Keratinocyte (primary cell): ENCODE data around the gene AGFG2. TPM values are rescaled to one million over a fixed set of nuclear protein-coding genes. Genes with fewer than 3 reads are reported as not detected.

Experiments used
- DNase-seq: peaks from one replicate; pipeline ENCODE4 v3.0.0-alpha.2; 2011; ENCODE audit warnings: low read depth, missing footprints, low spot score
- FAIRE-seq: peaks from 2 replicates; lab custom pipeline; 2011; peaks lifted over from hg19 to GRCh38; lab: Jason Lieb, UNC
- H2AFZ ChIP-seq: 2 replicates; pipeline ENCODE4 v1.6.0; 2012; ENCODE audit warnings: low read length, control low read depth, inconsistent platforms; ENCODE audit not compliant: control insufficient read depth
- H3K27ac ChIP-seq: 2 replicates; pipeline ENCODE4 v1.5.1; 2011; ENCODE audit warnings: low read length; ENCODE audit not compliant: control insufficient read depth, insufficient read depth
- H3K27me3 ChIP-seq: 3 replicates; pipeline ENCODE4 v1.6.0; 2011; ENCODE audit warnings: low read length; ENCODE audit not compliant: control insufficient read depth, insufficient read depth; ENCODE audit errors: extremely low read depth
- H3K36me3 ChIP-seq, 2 experiments: 2 replicates in 1 of 2; 3 replicates in 1 of 2; pipeline ENCODE4 v1.5.1; 2011; ENCODE audit warnings: low read length in 2 of 2, mild to moderate bottlenecking in 1 of 2; ENCODE audit not compliant: control insufficient read depth in 2 of 2, insufficient read depth in 2 of 2; ENCODE audit errors: extremely low read depth in 1 of 2
- H3K4me1 ChIP-seq: 3 replicates; pipeline ENCODE4 v1.5.1; 2011; ENCODE audit warnings: low read length; ENCODE audit not compliant: control insufficient read depth, insufficient read depth; ENCODE audit errors: extremely low read depth
- H3K4me2 ChIP-seq: 3 replicates; pipeline ENCODE4 v1.6.0; 2011; ENCODE audit warnings: low read depth, low read length; ENCODE audit not compliant: control insufficient read depth, insufficient read depth; ENCODE audit errors: extremely low read depth
- H3K4me3 ChIP-seq, 3 experiments: fragments of 200-600 bp in 1 of 3; sonication (generic) in 1 of 3; 2 replicates in 2 of 3; 3 replicates in 1 of 3; pipeline ENCODE4 v1.5.1; 2011 to 2016; ENCODE audit warnings: low read length in 3 of 3, mild to moderate bottlenecking in 3 of 3, control low read depth in 2 of 3, inconsistent platforms in 1 of 3, low read depth in 1 of 3, mixed read lengths in 1 of 3, mixed run types in 1 of 3, moderate library complexity in 1 of 3; ENCODE audit not compliant: control insufficient read depth in 2 of 3, insufficient read depth in 2 of 3; ENCODE audit errors: extremely low read depth in 1 of 3
- H3K79me2 ChIP-seq: 2 replicates; pipeline ENCODE4 v1.6.0; 2012; ENCODE audit warnings: low read length; ENCODE audit not compliant: control insufficient read depth, insufficient read depth
- H3K9ac ChIP-seq: 3 replicates; pipeline ENCODE4 v1.6.0; 2011; ENCODE audit warnings: low read length; ENCODE audit not compliant: control insufficient read depth, insufficient read depth; ENCODE audit errors: extremely low read depth
- H3K9me1 ChIP-seq: 3 replicates; pipeline ENCODE4 v1.6.0; 2011; ENCODE audit warnings: low read length; ENCODE audit not compliant: control insufficient read depth, insufficient read depth; ENCODE audit errors: extremely low read depth
- H3K9me3 ChIP-seq: 2 replicates; pipeline ENCODE4 v1.5.1; 2012; ENCODE audit warnings: low read depth, low read length; ENCODE audit not compliant: control insufficient read depth
- H4K20me1 ChIP-seq: 3 replicates; pipeline ENCODE4 v1.6.0; 2011; ENCODE audit warnings: low read length; ENCODE audit not compliant: control insufficient read depth, insufficient read depth; ENCODE audit errors: extremely low read depth
- EZH2 ChIP-seq: IDR thresholded peaks from one replicate; pipeline ENCODE4 v1.6.1; 2012; ENCODE audit warnings: inconsistent platforms, mild to moderate bottlenecking, low read length, moderate library complexity
- dilution Hi-C: fragments of 300-500 bp; cut with MboI; formaldehyde crosslinking; loops from one replicate; pipeline ENCODE4 v1.7.0; 2020; ENCODE audit warnings: low sequenced_read_pairs; ENCODE audit not compliant: extremely low pct_ligation_motif_present
- polyA plus RNA-seq, 5 experiments: library from polyadenylated mRNA; depleted of rRNA in 3 of 5; stranded (reverse) in 3 of 5; stranded (forward) in 1 of 5; unstranded in 1 of 5; fragments of >200 nt; gene quantifications; 1 replicate in 1 of 5; 2 replicates in 3 of 5; 3 replicates in 1 of 5; pipeline versions ENCODE4 v1.2.1 to v1.2.3, GENCODE V29; 2011 to 2012; ENCODE audit warnings: missing spikeins in 2 of 5, low read depth in 1 of 5, low replicate concordance in 1 of 5
- TF ChIP-seq, protein P1 (sequence below), 3 experiments: IDR thresholded peaks in 1 of 3; conservative IDR thresholded peaks in 1 of 3; optimal IDR thresholded peaks in 1 of 3; 2 replicates in 2 of 3; 3 replicates in 1 of 3; pipeline versions ENCODE3 to v1.5.1; 2011; ENCODE audit warnings: low read length in 3 of 3, mild to moderate bottlenecking in 3 of 3, moderate library complexity in 2 of 3, control low read depth in 1 of 3, inconsistent platforms in 1 of 3; ENCODE audit not compliant: insufficient read depth in 2 of 3; ENCODE audit errors: extremely low read depth in 1 of 3

The AGFG2 gene
- polyA plus RNA-seq, 1 donor (not counting 4 experiments of a cell fraction or from before 2014, with no cell fraction given): 3.4 TPM

DNA sequence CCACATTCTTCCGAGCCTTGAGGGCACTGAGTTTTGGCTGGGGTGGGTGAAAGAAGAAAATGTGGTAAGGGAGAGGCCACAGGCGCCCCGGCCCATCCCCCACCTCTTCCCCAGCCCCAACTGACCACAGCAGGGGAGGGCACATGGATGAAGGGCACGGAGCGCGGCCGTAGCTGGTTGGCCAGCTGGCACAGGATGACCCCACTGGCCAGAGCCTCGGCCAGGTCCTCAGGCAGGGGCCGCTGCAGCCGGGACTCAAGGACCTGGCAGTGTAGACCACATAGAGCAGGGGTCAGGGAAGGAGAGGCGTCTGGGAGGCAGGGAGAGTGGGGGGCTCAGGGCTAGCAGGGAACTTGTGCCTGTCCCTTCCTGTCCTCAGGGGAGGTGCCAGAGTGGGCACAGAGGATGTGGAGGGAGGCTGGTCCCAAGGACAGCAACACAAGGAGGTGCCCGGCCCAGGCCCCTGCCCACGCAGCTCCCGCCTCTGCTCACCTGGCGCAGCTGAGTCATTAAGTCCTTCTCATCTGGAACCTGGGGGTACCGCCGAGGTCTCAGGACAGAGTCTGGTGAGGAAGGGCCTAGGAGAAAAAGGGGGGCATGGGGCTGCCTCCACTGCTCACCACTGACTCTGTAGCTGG lies 36.9 kb downstream of the AGFG2 start:
- no peak overlapping the region for H2AFZ ChIP-seq
- peaks cover 9% of the 10 kb centered on the region for H3K27me3 ChIP-seq
- H3K9me3 ChIP-seq: no peaks in the 10 kb centered on the region
- H3K79me2 ChIP-seq: no peaks in the 10 kb centered on the region
- DNase-seq: no peak
- dilution Hi-C loops: no loop called here
- no peak overlapping the region for H3K4me2 ChIP-seq
- H3K36me3 ChIP-seq: peaks cover 4 to 31% of the 10 kb centered on the region in 2 experiments
- TF ChIP-seq EZH2: no peak
- TF ChIP-seq, protein P1, sequence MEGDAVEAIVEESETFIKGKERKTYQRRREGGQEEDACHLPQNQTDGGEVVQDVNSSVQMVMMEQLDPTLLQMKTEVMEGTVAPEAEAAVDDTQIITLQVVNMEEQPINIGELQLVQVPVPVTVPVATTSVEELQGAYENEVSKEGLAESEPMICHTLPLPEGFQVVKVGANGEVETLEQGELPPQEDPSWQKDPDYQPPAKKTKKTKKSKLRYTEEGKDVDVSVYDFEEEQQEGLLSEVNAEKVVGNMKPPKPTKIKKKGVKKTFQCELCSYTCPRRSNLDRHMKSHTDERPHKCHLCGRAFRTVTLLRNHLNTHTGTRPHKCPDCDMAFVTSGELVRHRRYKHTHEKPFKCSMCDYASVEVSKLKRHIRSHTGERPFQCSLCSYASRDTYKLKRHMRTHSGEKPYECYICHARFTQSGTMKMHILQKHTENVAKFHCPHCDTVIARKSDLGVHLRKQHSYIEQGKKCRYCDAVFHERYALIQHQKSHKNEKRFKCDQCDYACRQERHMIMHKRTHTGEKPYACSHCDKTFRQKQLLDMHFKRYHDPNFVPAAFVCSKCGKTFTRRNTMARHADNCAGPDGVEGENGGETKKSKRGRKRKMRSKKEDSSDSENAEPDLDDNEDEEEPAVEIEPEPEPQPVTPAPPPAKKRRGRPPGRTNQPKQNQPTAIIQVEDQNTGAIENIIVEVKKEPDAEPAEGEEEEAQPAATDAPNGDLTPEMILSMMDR (optimal IDR thresholded peaks at IDR 0.05 in 1 of 3, IDR thresholded peaks at IDR 0.05 in 1 of 3, conservative IDR thresholded peaks at IDR 0.05 in 1 of 3; ENCODE audit: extremely low read depth in 1 of 3, insufficient read depth in 2 of 3, low read length in 3 of 3): no peak
- FAIRE-seq: no peak
- no peaks in the 10 kb centered on the region for H3K9me1 ChIP-seq
- no peak overlapping the region for H3K9ac ChIP-seq
- H3K4me3 ChIP-seq: no peak overlapping the region
- no peak overlapping the region for H3K27ac ChIP-seq
- H4K20me1 ChIP-seq: no peaks in the 10 kb centered on the region
- peaks cover under 1% of the 10 kb centered on the region for H3K4me1 ChIP-seq

DNA sequence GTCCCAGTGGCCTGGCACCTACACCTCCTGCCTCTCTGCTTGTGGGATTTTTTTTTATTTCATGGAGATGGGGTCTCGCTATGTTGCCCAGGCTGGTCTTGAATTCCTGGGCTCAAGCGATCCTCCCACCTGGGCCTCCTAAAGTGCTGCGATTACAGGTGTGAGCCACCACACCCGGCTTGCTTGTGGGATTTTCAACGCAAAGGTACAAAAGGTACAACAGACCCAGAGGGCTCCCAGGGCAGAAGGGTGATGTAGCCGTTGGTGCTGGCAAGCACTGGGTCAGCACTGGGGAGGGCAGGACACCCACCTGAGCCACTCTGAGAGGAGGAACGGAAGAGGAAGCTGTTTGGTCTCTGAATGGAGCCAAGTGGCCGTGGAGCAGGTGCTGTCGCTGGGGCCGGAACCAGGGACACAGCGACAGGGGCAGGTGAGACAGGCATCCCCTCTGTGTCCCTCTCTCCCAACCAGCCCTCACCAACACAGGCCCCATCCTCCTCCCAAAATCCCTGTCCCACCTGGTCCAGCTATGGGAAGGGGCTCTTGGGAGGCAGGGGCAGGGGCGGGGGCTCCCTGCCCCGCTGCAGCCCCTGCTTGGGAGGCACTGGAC lies 37.5 kb downstream of the AGFG2 start:
- peaks cover 7 to 34% of the 10 kb centered on the region in 2 experiments for H3K36me3 ChIP-seq
- no peak for FAIRE-seq

More for the DNA sequence above, 37.5 kb downstream of the AGFG2 start:
- H3K4me3 ChIP-seq: no peak overlapping the region
- no peak overlapping the region for H3K27ac ChIP-seq
- DNase-seq: no peak
- no peaks in the 10 kb centered on the region for H3K9me1 ChIP-seq
- peaks cover 2% of the 10 kb centered on the region for H3K27me3 ChIP-seq
- TF ChIP-seq EZH2: no peak
- TF ChIP-seq, protein P1 (optimal IDR thresholded peaks at IDR 0.05 in 1 of 3, IDR thresholded peaks at IDR 0.05 in 1 of 3, conservative IDR thresholded peaks at IDR 0.05 in 1 of 3; ENCODE audit: extremely low read depth in 1 of 3, insufficient read depth in 2 of 3, low read length in 3 of 3): no peak
- H4K20me1 ChIP-seq: no peaks in the 10 kb centered on the region
- no peaks in the 10 kb centered on the region for H3K9me3 ChIP-seq
- H3K79me2 ChIP-seq: no peaks in the 10 kb centered on the region
- H3K4me1 ChIP-seq: no peaks in the 10 kb centered on the region
- dilution Hi-C loops: no loop called here
- no peak overlapping the region for H3K4me2 ChIP-seq
- no peak overlapping the region for H2AFZ ChIP-seq
- no peak overlapping the region for H3K9ac ChIP-seq
